Progenitor cell of endocrine pancreas (in vitro differentiated cells): ENCODE results near the gene ADGRA1. TPM values are rescaled to one million over a fixed set of nuclear protein-coding genes. Genes with fewer than 3 reads are reported as not detected.

Source experiments
- DNase-seq: peaks from one replicate; pipeline ENCODE4 v3.0.0; 2021; ENCODE audit warnings: low spot score; ENCODE audit not compliant: unreplicated experiment
- H3K27ac Mint-ChIP-seq: 2 replicates; pipeline ENCODE4 v1.8.0; 2021; ENCODE audit warnings: mild to moderate bottlenecking, moderate library complexity, mixed read lengths
- H3K27me3 Mint-ChIP-seq: 2 replicates; pipeline ENCODE4 v1.8.0; 2021; ENCODE audit warnings: mixed read lengths
- H3K36me3 Mint-ChIP-seq: 2 replicates; pipeline ENCODE4 v1.8.0; 2022; ENCODE audit warnings: mixed read lengths; ENCODE audit not compliant: insufficient read depth
- H3K4me1 Mint-ChIP-seq: 2 replicates; pipeline ENCODE4 v1.8.0; 2021; ENCODE audit warnings: low read depth, mixed read lengths
- H3K4me3 Mint-ChIP-seq: 2 replicates; pipeline ENCODE4 v1.8.0; 2021; ENCODE audit warnings: low read depth, mild to moderate bottlenecking, moderate library complexity, mixed read lengths
- H3K9me3 Mint-ChIP-seq: 2 replicates; pipeline ENCODE4 v1.8.0; 2021; ENCODE audit warnings: low read depth, mixed read lengths
- total RNA-seq: library from RNA; stranded (reverse); gene quantifications from 2 replicates; pipeline ENCODE4 v1.2.1, GENCODE V29; 2021
- TF ChIP-seq, protein P1 (sequence below): fragments of 200-600 bp; sonication (generic); IDR thresholded peaks from one replicate; pipeline ENCODE4 v1.5.0; 2021; ENCODE audit warnings: antibody characterized with exemption, mild to moderate bottlenecking; ENCODE audit not compliant: unreplicated experiment

ADGRA1 gene
- total RNA-seq, 1 donor from 2014 or later = 1.2 TPM

DNA sequence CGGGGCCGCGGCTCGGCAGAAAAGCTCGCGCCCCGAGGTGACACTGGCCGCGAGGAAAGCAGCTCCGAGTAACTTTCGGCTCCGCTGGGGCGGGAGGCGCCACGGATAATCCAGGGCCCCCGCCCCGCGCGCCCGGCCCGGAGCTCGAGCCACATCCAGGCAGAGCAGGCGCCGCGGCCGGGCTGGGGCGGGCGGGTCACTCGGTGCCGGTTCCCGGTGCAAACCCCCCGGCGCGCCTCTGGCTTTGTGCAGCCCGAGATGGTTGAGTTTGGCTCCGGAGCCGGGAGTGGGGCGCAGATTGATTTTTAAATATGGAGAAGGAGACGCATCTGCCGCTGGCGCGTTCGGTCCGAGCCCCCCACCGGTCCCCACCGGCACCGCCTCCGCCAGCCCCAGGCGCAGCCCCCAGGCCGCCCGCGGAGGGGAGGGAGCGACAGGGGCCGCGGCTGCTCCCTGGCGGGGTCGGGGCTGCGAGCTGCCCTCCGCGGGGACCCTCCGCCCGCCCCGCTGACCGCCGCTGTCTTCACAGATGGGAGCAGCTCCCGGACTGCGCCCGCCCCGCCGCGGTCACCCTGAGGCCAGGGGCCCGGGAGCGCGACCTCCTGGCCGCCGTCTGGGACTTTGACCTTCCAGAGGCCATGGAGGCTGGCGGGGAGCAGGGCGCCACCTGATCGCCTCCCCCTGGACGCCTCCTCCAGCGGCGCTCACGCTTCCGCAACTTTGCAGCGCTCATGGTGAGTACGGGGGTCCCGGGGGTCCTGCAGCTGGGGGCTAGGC lies 643 bp downstream of the ADGRA1 start:
- no peak for DNase-seq
- TF ChIP-seq, protein P1, sequence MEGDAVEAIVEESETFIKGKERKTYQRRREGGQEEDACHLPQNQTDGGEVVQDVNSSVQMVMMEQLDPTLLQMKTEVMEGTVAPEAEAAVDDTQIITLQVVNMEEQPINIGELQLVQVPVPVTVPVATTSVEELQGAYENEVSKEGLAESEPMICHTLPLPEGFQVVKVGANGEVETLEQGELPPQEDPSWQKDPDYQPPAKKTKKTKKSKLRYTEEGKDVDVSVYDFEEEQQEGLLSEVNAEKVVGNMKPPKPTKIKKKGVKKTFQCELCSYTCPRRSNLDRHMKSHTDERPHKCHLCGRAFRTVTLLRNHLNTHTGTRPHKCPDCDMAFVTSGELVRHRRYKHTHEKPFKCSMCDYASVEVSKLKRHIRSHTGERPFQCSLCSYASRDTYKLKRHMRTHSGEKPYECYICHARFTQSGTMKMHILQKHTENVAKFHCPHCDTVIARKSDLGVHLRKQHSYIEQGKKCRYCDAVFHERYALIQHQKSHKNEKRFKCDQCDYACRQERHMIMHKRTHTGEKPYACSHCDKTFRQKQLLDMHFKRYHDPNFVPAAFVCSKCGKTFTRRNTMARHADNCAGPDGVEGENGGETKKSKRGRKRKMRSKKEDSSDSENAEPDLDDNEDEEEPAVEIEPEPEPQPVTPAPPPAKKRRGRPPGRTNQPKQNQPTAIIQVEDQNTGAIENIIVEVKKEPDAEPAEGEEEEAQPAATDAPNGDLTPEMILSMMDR = no peak
- peaks cover 2% of the 10 kb centered on the region for H3K4me1 Mint-ChIP-seq
- no peak overlapping the region for H3K27ac Mint-ChIP-seq
- peaks cover 56% of the 10 kb centered on the region for H3K27me3 Mint-ChIP-seq
- no peak overlapping the region for H3K4me3 Mint-ChIP-seq
- no peaks in the 10 kb centered on the region for H3K36me3 Mint-ChIP-seq
- no peaks in the 10 kb centered on the region for H3K9me3 Mint-ChIP-seq

DNA sequence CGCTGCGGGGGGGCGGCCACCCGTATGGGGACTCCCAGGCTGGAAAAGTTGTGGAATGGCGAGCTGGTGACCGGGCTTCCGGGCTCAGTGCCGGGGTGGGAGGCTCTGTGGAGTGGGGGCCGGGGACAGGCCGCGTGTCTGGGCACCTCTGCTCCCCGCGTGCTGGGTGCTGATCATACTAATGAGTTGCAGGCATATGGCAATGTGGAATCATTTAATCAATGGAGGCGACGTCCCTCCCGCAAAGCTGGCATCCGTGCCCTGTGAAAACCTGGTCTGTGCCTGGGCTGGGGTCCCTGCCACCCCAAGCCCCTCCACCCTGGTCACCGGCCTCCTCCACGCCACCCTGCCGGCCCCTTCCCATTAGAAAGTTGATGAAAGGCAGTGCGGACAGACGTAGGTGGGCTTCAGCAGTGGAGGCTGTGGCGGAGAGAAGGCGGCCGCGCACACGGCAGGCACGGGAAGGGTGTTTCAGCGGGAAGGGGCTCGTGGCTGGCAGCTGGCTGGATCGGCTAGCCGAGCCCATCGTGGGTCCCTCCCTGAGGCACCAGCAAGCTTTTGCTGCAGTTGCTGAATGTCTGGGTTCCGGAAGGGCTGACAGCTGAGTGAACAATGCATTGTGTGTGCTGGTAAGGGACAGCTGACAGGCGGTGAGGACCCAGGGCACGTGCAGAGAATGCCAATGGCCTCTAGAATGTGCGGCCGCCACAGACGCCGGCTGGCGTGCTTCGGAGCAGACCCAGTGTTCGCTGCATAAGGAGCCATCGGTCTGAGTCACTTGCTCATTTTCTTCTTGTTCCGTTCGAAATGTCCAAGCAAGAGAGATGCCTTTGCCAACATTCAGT lies 1.5 kb downstream of the ADGRA1 start:
- Mint-ChIP-seq H3K9me3 (no peaks in the 10 kb centered on the region), H3K4me1 (peaks cover 2% of the 10 kb centered on the region), H3K27me3 (peaks cover 57% of the 10 kb centered on the region), H3K4me3 (peak overlapping the region; percentile 24), H3K27ac (no peak overlapping the region), H3K36me3 (no peaks in the 10 kb centered on the region)
- TF ChIP-seq, protein P1 = no peak
- no peak for DNase-seq

DNA sequence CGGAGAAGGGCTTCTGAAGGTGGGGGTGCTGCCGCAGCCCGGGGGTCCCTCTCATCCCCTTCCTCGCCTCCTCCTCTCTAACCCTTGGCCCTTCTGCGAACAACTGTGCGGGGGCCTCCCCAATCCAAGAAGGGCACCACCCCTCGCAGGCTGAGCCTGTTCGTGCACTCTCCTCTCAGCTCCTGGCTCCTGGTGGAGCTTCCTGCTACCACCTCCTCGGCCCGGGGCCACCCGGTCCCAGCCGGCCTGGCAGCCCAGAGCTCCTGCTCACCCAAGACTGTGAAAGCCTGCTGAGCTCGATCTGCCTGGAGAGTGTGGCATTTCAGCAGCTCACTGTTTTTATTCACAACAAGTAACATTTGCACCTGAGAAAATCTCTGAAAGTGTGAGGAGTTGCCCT lies 2.4 kb downstream of the ADGRA1 start:
- Mint-ChIP-seq H3K4me1 (peaks cover 2% of the 10 kb centered on the region), H3K27ac (no peak overlapping the region), H3K4me3 (no peak overlapping the region), H3K36me3 (no peaks in the 10 kb centered on the region), H3K9me3 (no peaks in the 10 kb centered on the region), H3K27me3 (peaks cover 57% of the 10 kb centered on the region)
- DNase-seq = no peak
- TF ChIP-seq, protein P1 = no peak

DNA sequence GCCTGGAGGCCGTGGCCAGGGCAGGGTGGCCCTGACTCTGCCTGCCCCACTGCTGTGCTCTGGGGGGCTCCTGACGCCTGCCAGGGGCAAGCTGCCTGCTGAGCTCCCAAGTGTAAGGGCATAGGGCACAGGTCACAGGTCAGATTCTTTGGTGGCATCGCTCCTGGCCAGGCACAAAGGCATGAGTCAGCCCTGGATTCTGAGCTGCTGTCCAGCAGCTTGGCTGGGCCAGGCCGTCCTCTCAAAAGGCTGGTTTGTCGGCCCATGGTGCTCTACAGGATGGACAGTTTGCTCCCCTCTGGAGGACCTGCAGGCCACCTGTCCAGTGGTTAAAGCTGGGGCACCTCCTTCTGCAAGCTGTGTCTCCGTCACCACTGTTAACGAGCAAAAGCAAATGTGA lies 2.9 kb downstream of the ADGRA1 start:
- peaks cover 55% of the 10 kb centered on the region for H3K27me3 Mint-ChIP-seq
- TF ChIP-seq, protein P1 = no peak

DNA sequence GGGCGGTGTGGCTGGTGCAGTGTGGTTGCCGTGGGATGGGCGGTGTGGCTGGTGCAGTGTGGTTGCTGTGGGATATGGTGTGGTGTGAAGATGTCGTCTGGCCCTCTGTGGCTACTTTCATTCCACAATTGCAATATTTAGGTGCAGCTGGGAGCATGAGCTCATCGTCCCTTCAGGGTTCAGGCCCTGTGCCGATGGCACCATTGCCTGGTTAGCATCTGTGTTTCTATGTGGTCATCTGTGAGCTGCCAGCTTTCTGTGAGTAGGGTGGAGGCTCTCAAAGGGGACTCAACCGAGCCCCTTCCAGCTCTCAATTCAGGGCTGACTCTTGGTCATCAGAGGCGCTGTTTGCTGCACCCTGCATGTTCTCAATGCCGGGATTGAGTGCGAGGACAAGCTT lies 3.6 kb downstream of the ADGRA1 start:
- no peak for DNase-seq
- H3K27me3 Mint-ChIP-seq = peaks cover 58% of the 10 kb centered on the region
- H3K9me3 Mint-ChIP-seq = no peaks in the 10 kb centered on the region
- no peak overlapping the region for H3K4me3 Mint-ChIP-seq
- TF ChIP-seq, protein P1 = no peak
- H3K36me3 Mint-ChIP-seq = no peaks in the 10 kb centered on the region
- peak overlapping the region; percentile 49 for H3K27ac Mint-ChIP-seq
- H3K4me1 Mint-ChIP-seq = peaks cover 2% of the 10 kb centered on the region

More for the DNA sequence above, 2.9 kb downstream of the ADGRA1 start:
- Mint-ChIP-seq H3K9me3 (no peaks in the 10 kb centered on the region), H3K4me1 (peaks cover 2% of the 10 kb centered on the region), H3K36me3 (no peaks in the 10 kb centered on the region), H3K27ac (no peak overlapping the region), H3K4me3 (no peak overlapping the region)
- no peak for DNase-seq
